H1 (cell line): ENCODE measurements around the gene NXN. TPM values are rescaled to one million over a fixed set of nuclear protein-coding genes. Genes with fewer than 3 reads are reported as not detected.

ENCODE experiments used
- CTCF ChIA-PET: fragments of 300-600 bp; sonication (Branson Sonifier 250); formaldehyde crosslinking; loops from one replicate; lab custom pipeline; 2021; ENCODE audit not compliant: partially characterized antibody; lab: Charles Lee
- POLR2A ChIA-PET: fragments of 300-600 bp; sonication (Branson Sonifier 250); formaldehyde crosslinking; loops from one replicate; lab custom pipeline; 2021; ENCODE audit warnings: inconsistent platforms; ENCODE audit not compliant: partially characterized antibody; lab: Charles Lee
- DNase-seq, 2 experiments: peaks; one replicate each; pipeline versions ENCODE4 v3.0.0 to v3.0.0-alpha.2; 2010 to 2022; ENCODE audit warnings: low spot score in 2 of 2, low read depth in 1 of 2, mixed read lengths in 1 of 2
- FAIRE-seq: peaks from 2 replicates; lab custom pipeline; 2011; peaks lifted over from hg19 to GRCh38; lab: Jason Lieb, UNC
- H2AFZ ChIP-seq: 2 replicates; pipeline ENCODE4 v1.8.1; 2012; ENCODE audit warnings: low read length, inconsistent platforms
- H2AK5ac ChIP-seq: 2 replicates; pipeline ENCODE4 v1.6.1; 2013; ENCODE audit warnings: low read depth, low read length
- H2BK120ac ChIP-seq: replicated peaks from 2 replicates; pipeline ENCODE3; 2013; ENCODE audit warnings: low read depth, low read length, inconsistent platforms
- H2BK12ac ChIP-seq: 2 replicates; pipeline ENCODE4 v1.6.1; 2013; ENCODE audit warnings: low read depth, low read length
- H2BK15ac ChIP-seq: 2 replicates; pipeline ENCODE4 v1.6.1; 2013; ENCODE audit warnings: low read length
- H2BK20ac ChIP-seq: 2 replicates; pipeline ENCODE4 v1.6.1; 2013; ENCODE audit warnings: low read length
- H2BK5ac ChIP-seq: 2 replicates; pipeline ENCODE4 v1.6.1; 2013; ENCODE audit warnings: low read depth, low read length
- H3K14ac ChIP-seq: 2 replicates; pipeline ENCODE4 v1.6.1; 2013; ENCODE audit warnings: inconsistent platforms; ENCODE audit not compliant: insufficient read length
- H3K18ac ChIP-seq: 2 replicates; pipeline ENCODE4 v1.6.1; 2013; ENCODE audit warnings: low read length; ENCODE audit errors: extremely low read depth
- H3K23ac ChIP-seq: 2 replicates; pipeline ENCODE4 v1.6.1; 2013; ENCODE audit warnings: inconsistent platforms; ENCODE audit not compliant: insufficient read length
- H3K23me2 ChIP-seq: 2 replicates; pipeline ENCODE4 v1.6.1; 2013; ENCODE audit warnings: low read depth, low read length
- H3K27ac ChIP-seq: 2 replicates; pipeline ENCODE4 v1.6.1; 2011; ENCODE audit warnings: low read depth, low read length, inconsistent platforms
- H3K27me3 ChIP-seq, 4 experiments: replicated peaks in 1 of 4; 1 replicate in 1 of 4; 2 replicates in 3 of 4; pipeline versions ENCODE4 v1.6.1 to v1.8.1; 2011 to 2013; ENCODE audit warnings: low read length in 3 of 4, mild to moderate bottlenecking in 3 of 4, inconsistent platforms in 2 of 4, mixed read lengths in 2 of 4, moderate library complexity in 1 of 4; ENCODE audit not compliant: control insufficient read depth in 3 of 4, insufficient read depth in 3 of 4; ENCODE audit errors: extremely low read depth in 1 of 4
- H3K36me3 ChIP-seq, 4 experiments: 2 replicates each; pipeline versions ENCODE4 v1.6.1 to v1.8.1; 2011 to 2013; ENCODE audit warnings: mild to moderate bottlenecking in 4 of 4, low read length in 3 of 4, moderate library complexity in 2 of 4, control low read depth in 1 of 4, inconsistent platforms in 1 of 4; ENCODE audit not compliant: insufficient read depth in 4 of 4, control insufficient read depth in 2 of 4
- H3K4ac ChIP-seq: replicated peaks from 2 replicates; pipeline ENCODE3; 2013; ENCODE audit warnings: low read length, low read depth, mixed read lengths, inconsistent platforms; ENCODE audit not compliant: insufficient read length
- H3K4me1 ChIP-seq, 4 experiments: replicated peaks in 1 of 4; 1 replicate in 1 of 4; 2 replicates in 3 of 4; pipeline versions ENCODE4 v1.6.1 to v1.8.1; 2011 to 2013; ENCODE audit warnings: low read length in 3 of 4, inconsistent platforms in 2 of 4, mixed read lengths in 1 of 4; ENCODE audit not compliant: insufficient read depth in 4 of 4, control insufficient read depth in 3 of 4
- H3K4me2 ChIP-seq, 2 experiments: 2 replicates each; pipeline versions ENCODE4 v1.6.1 to v1.8.1; 2011 to 2013; ENCODE audit warnings: low read depth in 2 of 2, low read length in 2 of 2, control low read depth in 1 of 2, inconsistent platforms in 1 of 2, mild to moderate bottlenecking in 1 of 2; ENCODE audit not compliant: insufficient read depth in 1 of 2
- H3K4me3 ChIP-seq, 4 experiments: fragments of 200-600, 300-600 bp in 1 of 4; sonication (generic), shearing (Covaris generic), sonication (Bioruptor Twin) in 1 of 4; 2 replicates each; pipeline versions ENCODE4 v1.5.1 to v1.8.1; 2011 to 2016; ENCODE audit warnings: low read length in 4 of 4, low read depth in 3 of 4, control low read depth in 2 of 4, inconsistent platforms in 2 of 4, mild to moderate bottlenecking in 2 of 4, mixed read lengths in 1 of 4, moderate library complexity in 1 of 4; ENCODE audit not compliant: insufficient read depth in 2 of 4; ENCODE audit errors: extremely low read depth in 1 of 4
- H3K56ac ChIP-seq: replicated peaks from 2 replicates; pipeline ENCODE3; 2013; ENCODE audit warnings: low read depth, mild to moderate bottlenecking, mixed read lengths, low read length, inconsistent platforms; ENCODE audit not compliant: insufficient read length
- H3K79me1 ChIP-seq: 2 replicates; pipeline ENCODE4 v1.6.1; 2013; ENCODE audit warnings: low read depth, low read length, control low read depth
- H3K79me2 ChIP-seq, 2 experiments: 2 replicates each; pipeline versions ENCODE4 v1.6.1 to v1.8.1; 2012 to 2013; ENCODE audit warnings: low read length in 2 of 2, mild to moderate bottlenecking in 2 of 2, inconsistent platforms in 1 of 2; ENCODE audit not compliant: insufficient read depth in 2 of 2, control insufficient read depth in 1 of 2
- H3K9ac ChIP-seq, 4 experiments: replicated peaks in 1 of 4; 1 replicate in 1 of 4; 2 replicates in 3 of 4; pipeline versions ENCODE4 v1.6.1 to v1.8.1; 2011 to 2013; ENCODE audit warnings: low read depth in 3 of 4, low read length in 3 of 4, control low read depth in 2 of 4, mild to moderate bottlenecking in 2 of 4, moderate library complexity in 2 of 4, inconsistent platforms in 1 of 4; ENCODE audit errors: extremely low read depth in 1 of 4
- H3K9me3 ChIP-seq, 2 experiments: 2 replicates each; pipeline versions ENCODE4 v1.6.1 to v1.8.1; 2012 to 2013; ENCODE audit warnings: mild to moderate bottlenecking in 2 of 2, moderate library complexity in 2 of 2, control low read depth in 1 of 2, inconsistent platforms in 1 of 2, low read depth in 1 of 2, low read length in 1 of 2, mixed read lengths in 1 of 2; ENCODE audit not compliant: insufficient read depth in 2 of 2
- H4K20me1 ChIP-seq, 2 experiments: replicated peaks in 1 of 2; 2 replicates each; pipeline versions ENCODE3 to v1.8.1; 2011 to 2013; ENCODE audit warnings: inconsistent platforms in 2 of 2, low read length in 2 of 2, mild to moderate bottlenecking in 1 of 2; ENCODE audit not compliant: insufficient read depth in 2 of 2, control insufficient read depth in 1 of 2
- H4K5ac ChIP-seq: 2 replicates; pipeline ENCODE4 v1.6.1; 2013; ENCODE audit warnings: low read length, low read depth, mixed read lengths, inconsistent platforms; ENCODE audit not compliant: insufficient read length
- H4K8ac ChIP-seq: 2 replicates; pipeline ENCODE4 v1.8.0; 2013; ENCODE audit warnings: mild to moderate bottlenecking, moderate library complexity, low read length, inconsistent platforms; ENCODE audit not compliant: insufficient read depth; ENCODE audit errors: extremely low read depth
- H4K91ac ChIP-seq: replicated peaks from 2 replicates; pipeline ENCODE3; 2013; ENCODE audit warnings: low read length, mixed read lengths, inconsistent platforms; ENCODE audit not compliant: insufficient read length
- ASH2L ChIP-seq: fragments of 200-600, 300-600 bp; sonication (generic); IDR thresholded peaks from one replicate; pipeline ENCODE4 v1.7.1; 2017; ENCODE audit warnings: low read length
- BACH1 ChIP-seq: IDR thresholded peaks from 2 replicates; pipeline ENCODE4 v1.6.1; 2012; ENCODE audit warnings: low read length, improper control_type of control experiment
- CBX8 ChIP-seq: fragments of 300-800, 300-1000 bp; sonication (generic); IDR thresholded peaks from 2 replicates; pipeline ENCODE4 v1.7.1; 2016; ENCODE audit warnings: low read depth, low read length, borderline replicate concordance
- CHD2 ChIP-seq: IDR thresholded peaks from 2 replicates; pipeline ENCODE4 v1.6.1; 2012; ENCODE audit warnings: low read length, improper control_type of control experiment
- FOSL1 ChIP-seq: IDR thresholded peaks from 2 replicates; pipeline ENCODE4 v1.6.1; 2011; ENCODE audit warnings: mild to moderate bottlenecking, low read depth, low read length, moderate library complexity; ENCODE audit not compliant: insufficient read depth
- NANOG ChIP-seq: IDR thresholded peaks from 2 replicates; pipeline ENCODE4 v1.6.1; 2011; ENCODE audit warnings: low read length, low read depth, mild to moderate bottlenecking, inconsistent platforms; ENCODE audit not compliant: insufficient read depth, poor library complexity, severe bottlenecking
- RFX5 ChIP-seq: IDR thresholded peaks from 2 replicates; pipeline ENCODE4 v1.6.1; 2011; ENCODE audit warnings: low read depth, low read length, improper control_type of control experiment, borderline replicate concordance
- SIRT6 ChIP-seq: IDR thresholded peaks from one replicate; pipeline ENCODE4 v1.7.1; 2012; ENCODE audit warnings: low read length, inconsistent platforms
- SP4 ChIP-seq: IDR thresholded peaks from 2 replicates; pipeline ENCODE4 v1.6.1; 2012; ENCODE audit warnings: low read length, inconsistent platforms
- WGBS, 2 experiments: shearing (Covaris generic) in 1 of 2; methylation state at CpG; one replicate each; pipeline versions ENCODE4 v1.1.6 to v1.1.7; 2013 to 2015; ENCODE audit warnings: low lambda C conversion rate in 2 of 2, mixed read lengths in 2 of 2, inconsistent platforms in 1 of 2, low coverage in 1 of 2, missing lambda C conversion rate in 1 of 2; ENCODE audit not compliant: insufficient replicate concordance in 2 of 2, insufficient coverage in 1 of 2, insufficient read length in 1 of 2; ENCODE audit errors: extremely low coverage in 1 of 2, missing lambda C conversion rate in 1 of 2; 5-methylcytosine and 5-hydroxymethylcytosine counted together
- polyA plus RNA-seq, 7 experiments: library from polyadenylated mRNA; depleted of rRNA in 3 of 7; stranded (reverse) in 5 of 7; unstranded in 2 of 7; fragments of >200 nt in 5 of 7; fragments of 200-250 nt in 2 of 7; gene quantifications; 1 replicate in 5 of 7; 2 replicates in 1 of 7; 4 replicates in 1 of 7; pipeline versions ENCODE4 v1.2.1 to v1.2.3, GENCODE V29; 2011 to 2013; ENCODE audit warnings: missing spikeins in 2 of 7, mixed read lengths in 2 of 7
- total RNA-seq: library from RNA; stranded (reverse); fragmentation: NEBNext Ultra II Directional; extraction: Animal tissue kit (Norgen Biotek cat#: 25700); gene quantifications from 2 replicates; pipeline ENCODE4 v1.2.1, GENCODE V29; 2021
- TF ChIP-seq, protein P1 (sequence below): IDR thresholded peaks from 2 replicates; pipeline ENCODE4 v1.6.1; 2011; ENCODE audit warnings: low read length, improper control_type of control experiment
- TF ChIP-seq, protein P2 (sequence below): IDR thresholded peaks from 2 replicates; pipeline ENCODE4 v1.6.1; 2012; ENCODE audit warnings: inconsistent platforms

The NXN gene
- total and polyA plus RNA-seq, 2 of the 8 experiments (the other 6 are each of a cell fraction or from before 2014, with no cell fraction given) = 94.1 to 107 TPM

DNA sequence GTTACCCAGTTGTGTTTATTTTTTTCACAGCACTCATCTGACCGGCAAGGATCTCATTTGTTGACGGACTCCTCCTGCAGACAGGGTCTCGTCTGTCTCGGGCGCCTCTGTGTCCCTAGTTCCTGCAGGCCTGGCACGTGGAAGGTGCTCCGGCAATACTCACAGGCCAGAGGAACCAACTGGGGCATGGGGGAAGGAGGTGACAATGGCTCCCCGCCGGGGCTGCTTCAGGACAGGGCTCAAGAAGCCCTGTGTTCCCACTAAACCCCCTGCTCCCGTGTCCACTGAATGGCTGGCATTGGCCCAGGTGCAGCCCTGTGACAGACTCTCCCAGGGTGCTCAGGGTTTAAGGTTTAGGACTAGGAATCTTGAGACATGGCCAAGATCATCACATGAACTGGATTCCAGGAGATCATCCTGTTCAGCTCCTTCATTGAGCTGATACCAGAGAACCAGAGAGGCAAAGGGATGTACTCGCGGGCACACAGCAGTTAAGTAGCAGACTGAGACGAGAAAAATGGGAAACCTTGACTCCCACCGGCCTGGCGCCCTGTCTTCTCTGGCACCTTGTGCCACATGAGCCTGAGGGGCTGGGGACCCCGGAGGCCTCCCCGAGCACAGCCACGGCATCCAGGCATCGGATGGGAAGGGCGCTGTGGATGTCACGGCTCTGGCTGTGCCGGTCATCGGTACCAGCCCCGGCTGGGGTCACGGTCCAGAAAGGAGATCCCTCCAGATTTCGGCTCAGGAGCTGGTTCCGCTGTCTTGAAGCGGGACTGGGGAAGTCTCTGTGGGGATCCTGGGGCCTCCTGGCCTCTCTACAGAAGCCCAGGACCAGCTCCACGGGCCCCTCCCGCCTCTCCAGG, 46.4 kb upstream of the NXN start:
- Histone ChIP-seq H3K9ac (no peak overlapping the region), H2AFZ (no peak overlapping the region), H2BK5ac (no peak overlapping the region), H3K27me3 (peaks cover 0 to 3% (median under 1%) of the 10 kb centered on the region in 4 experiments; a peak in 3 of 7 replicates), H3K36me3 (no peaks in the 10 kb centered on the region), H2BK20ac (no peak overlapping the region), H3K18ac (no peak overlapping the region), H3K4me2 (no peak overlapping the region), H2BK120ac (no peak overlapping the region), H3K79me1 (no peaks in the 10 kb centered on the region), H3K4me3 (no peak overlapping the region), H3K4ac (no peak overlapping the region), H4K91ac (no peak overlapping the region), H3K9me3 (no peaks in the 10 kb centered on the region), H3K27ac (no peak overlapping the region), H3K4me1 (0 out of 7 replicates have a peak, but pooled peaks cover 0 to 1% (median 0%) of the 10 kb centered on the region in 4 experiments), H2BK12ac (no peak overlapping the region), H4K5ac (no peak overlapping the region), H2AK5ac (no peak overlapping the region), H3K56ac (no peak overlapping the region), H3K14ac (no peak overlapping the region), H2BK15ac (no peak overlapping the region), H4K20me1 (peaks cover 0 to 6% of the 10 kb centered on the region in 2 experiments), H3K23me2 (peaks cover under 1% of the 10 kb centered on the region; the same call in 1 of the 2 replicates), H4K8ac (no peak overlapping the region), H3K79me2 (no peaks in the 10 kb centered on the region), H3K23ac (no peak overlapping the region)
- CTCF ChIA-PET = interaction anchor here (1.0 to 1.4 kb wide), 2 partner anchors 30 to 226 kb away, joined by 3 to 7 read pairs; no protein-coding TSS in a partner anchor
- POLR2A ChIA-PET = no interaction called here
- no peak for FAIRE-seq
- no peak for DNase-seq
- WGBS, 2 experiments = 90% methylated on average over 30 of the region's 30 CpGs; no CpG with 5 or more reads in 1 of the 2 experiments
- TF ChIP-seq, protein P1, sequence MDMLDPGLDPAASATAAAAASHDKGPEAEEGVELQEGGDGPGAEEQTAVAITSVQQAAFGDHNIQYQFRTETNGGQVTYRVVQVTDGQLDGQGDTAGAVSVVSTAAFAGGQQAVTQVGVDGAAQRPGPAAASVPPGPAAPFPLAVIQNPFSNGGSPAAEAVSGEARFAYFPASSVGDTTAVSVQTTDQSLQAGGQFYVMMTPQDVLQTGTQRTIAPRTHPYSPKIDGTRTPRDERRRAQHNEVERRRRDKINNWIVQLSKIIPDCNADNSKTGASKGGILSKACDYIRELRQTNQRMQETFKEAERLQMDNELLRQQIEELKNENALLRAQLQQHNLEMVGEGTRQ = no peak
- no peak for TF ChIP-seq SP4
- TF ChIP-seq ASH2L = no peak
- TF ChIP-seq SIRT6 = no peak
- no peak for TF ChIP-seq FOSL1
- TF ChIP-seq, protein P2, sequence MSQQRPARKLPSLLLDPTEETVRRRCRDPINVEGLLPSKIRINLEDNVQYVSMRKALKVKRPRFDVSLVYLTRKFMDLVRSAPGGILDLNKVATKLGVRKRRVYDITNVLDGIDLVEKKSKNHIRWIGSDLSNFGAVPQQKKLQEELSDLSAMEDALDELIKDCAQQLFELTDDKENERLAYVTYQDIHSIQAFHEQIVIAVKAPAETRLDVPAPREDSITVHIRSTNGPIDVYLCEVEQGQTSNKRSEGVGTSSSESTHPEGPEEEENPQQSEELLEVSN = no peak
- no peak for TF ChIP-seq NANOG
- no peak for TF ChIP-seq BACH1
- TF ChIP-seq RFX5 = no peak
- no peak for TF ChIP-seq CHD2
- no peak for TF ChIP-seq CBX8
